Measurements from ENCODE around the gene SHKBP1. TPM values are rescaled to one million over a fixed set of nuclear protein-coding genes. Genes with fewer than 3 reads are reported as not detected.

The SHKBP1 gene
- total and polyA plus RNA-seq, 2 of the 4 experiments (the other 2 are of a cell fraction), result 15.6 to 94.0 TPM

GRCh38 chr19:40599902-40600569, 23.4 kb downstream of the SHKBP1 start:
- no peak overlapping the region for H4K91ac ChIP-seq (ENCODE audit: insufficient read depth, low read depth, low read length)
- H3K23ac ChIP-seq (ENCODE audit: low read depth, low read length), result no peak overlapping the region
- no peak overlapping the region for H4K8ac ChIP-seq (ENCODE audit: low read depth in 2 of 2, low read length in 2 of 2)
- no peak overlapping the region for H2BK120ac ChIP-seq (ENCODE audit: low read depth, low read length)
- ChIA-PET POLR2A (ENCODE audit: unreplicated experiment) (no interaction called here), CTCF (interaction anchor here (0.9 to 1.0 kb wide), 2 partner anchors 35 to 59 kb away, joined by 3 to 5 read pairs; no protein-coding TSS in a partner anchor)
- H3K4me3 ChIP-seq (ENCODE audit: insufficient read depth, low read depth, low read length), result no peak overlapping the region
- ATAC-seq (ENCODE audit: low read depth), result no peak
- WGBS, 2 experiments (ENCODE audit: extremely low coverage in 2 of 2, insufficient read length in 1 of 2), result 33% methylated on average over 14 of the region's 43 CpGs; no CpG with 5 or more reads in 1 of the 2 experiments
- intact Hi-C loops (cut with micrococcal nuclease), result loop anchor here (2.0 to 10.0 kb wide), 5 partner anchors 51 to 465 kb away; partner anchors contain the start of genes C19orf47, PLD3 and SERTAD3
- H2BK5ac ChIP-seq (ENCODE audit: low read depth, low read length, poor library complexity, severe bottlenecking), result no peak overlapping the region
- no peak overlapping the region for H3K18ac ChIP-seq (ENCODE audit: low read depth, low read length)
- no peak overlapping the region for H3K14ac ChIP-seq (replicated peaks; ENCODE audit: low read depth, low read length)
- TF ChIP-seq, protein P1, sequence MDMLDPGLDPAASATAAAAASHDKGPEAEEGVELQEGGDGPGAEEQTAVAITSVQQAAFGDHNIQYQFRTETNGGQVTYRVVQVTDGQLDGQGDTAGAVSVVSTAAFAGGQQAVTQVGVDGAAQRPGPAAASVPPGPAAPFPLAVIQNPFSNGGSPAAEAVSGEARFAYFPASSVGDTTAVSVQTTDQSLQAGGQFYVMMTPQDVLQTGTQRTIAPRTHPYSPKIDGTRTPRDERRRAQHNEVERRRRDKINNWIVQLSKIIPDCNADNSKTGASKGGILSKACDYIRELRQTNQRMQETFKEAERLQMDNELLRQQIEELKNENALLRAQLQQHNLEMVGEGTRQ (IDR thresholded peaks at IDR 0.05; ENCODE audit: low read depth, low read length), result no peak
- TF ChIP-seq RAD21 (IDR thresholded peaks at IDR 0.05; ENCODE audit: low read length) (no peak), SMC3 (IDR thresholded peaks at IDR 0.05; ENCODE audit: low read depth, low read length) (no peak), BHLHE40 (IDR thresholded peaks at IDR 0.05; ENCODE audit: low read depth, low read length) (no peak), MAZ (IDR thresholded peaks at IDR 0.05; ENCODE audit: borderline replicate concordance, low read depth, low read length) (no peak), CEBPB (IDR thresholded peaks at IDR 0.05; ENCODE audit: low read depth, low read length) (no peak), POLR2A (IDR thresholded peaks at IDR 0.05; ENCODE audit: low read depth, low read length) (no peak), FOS (IDR thresholded peaks at IDR 0.05; ENCODE audit: low read depth, low read length) (no peak), ELK1 (IDR thresholded peaks at IDR 0.05; ENCODE audit: borderline replicate concordance, low read depth, low read length) (no peak), RCOR1 (IDR thresholded peaks at IDR 0.05; ENCODE audit: insufficient replicate concordance, low read length) (no peak), NFE2L2 (IDR thresholded peaks at IDR 0.05; ENCODE audit: low read depth, low read length) (no peak), CHD1 (IDR thresholded peaks at IDR 0.05; ENCODE audit: low read depth, low read length) (no peak), RFX5 (IDR thresholded peaks at IDR 0.05; ENCODE audit: low read depth, low read length) (no peak)
- TF ChIP-seq, protein P2, sequence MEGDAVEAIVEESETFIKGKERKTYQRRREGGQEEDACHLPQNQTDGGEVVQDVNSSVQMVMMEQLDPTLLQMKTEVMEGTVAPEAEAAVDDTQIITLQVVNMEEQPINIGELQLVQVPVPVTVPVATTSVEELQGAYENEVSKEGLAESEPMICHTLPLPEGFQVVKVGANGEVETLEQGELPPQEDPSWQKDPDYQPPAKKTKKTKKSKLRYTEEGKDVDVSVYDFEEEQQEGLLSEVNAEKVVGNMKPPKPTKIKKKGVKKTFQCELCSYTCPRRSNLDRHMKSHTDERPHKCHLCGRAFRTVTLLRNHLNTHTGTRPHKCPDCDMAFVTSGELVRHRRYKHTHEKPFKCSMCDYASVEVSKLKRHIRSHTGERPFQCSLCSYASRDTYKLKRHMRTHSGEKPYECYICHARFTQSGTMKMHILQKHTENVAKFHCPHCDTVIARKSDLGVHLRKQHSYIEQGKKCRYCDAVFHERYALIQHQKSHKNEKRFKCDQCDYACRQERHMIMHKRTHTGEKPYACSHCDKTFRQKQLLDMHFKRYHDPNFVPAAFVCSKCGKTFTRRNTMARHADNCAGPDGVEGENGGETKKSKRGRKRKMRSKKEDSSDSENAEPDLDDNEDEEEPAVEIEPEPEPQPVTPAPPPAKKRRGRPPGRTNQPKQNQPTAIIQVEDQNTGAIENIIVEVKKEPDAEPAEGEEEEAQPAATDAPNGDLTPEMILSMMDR (conservative IDR thresholded peaks at IDR 0.05; ENCODE audit: low read depth, low read length), result no peak
- peaks cover 15% of the 10 kb centered on the region for H3K4me1 ChIP-seq (ENCODE audit: control insufficient read depth, insufficient read depth, low read length)
- DNase-seq, result no peak
- H3K9me3 ChIP-seq (ENCODE audit: control insufficient read depth, insufficient read depth, low read length), result no peaks in the 10 kb centered on the region
- H3K56ac ChIP-seq (ENCODE audit: extremely low read depth, insufficient read depth, low read length), result no peak overlapping the region
- H4K20me1 ChIP-seq (ENCODE audit: insufficient read depth, low read length), result peaks cover 9% of the 10 kb centered on the region; the same call in 1 of the 2 replicates
- H3K4ac ChIP-seq (ENCODE audit: low read depth, low read length), result no peak overlapping the region
- BruUV-seq (replicated peaks), result no TSS peak
- H2AK9ac ChIP-seq (replicated peaks; ENCODE audit: low read depth, low read length, poor library complexity), result no peak overlapping the region
- H3K27me3 ChIP-seq (ENCODE audit: control insufficient read depth, insufficient read depth, low read length), result no peaks in the 10 kb centered on the region
- no peaks in the 10 kb centered on the region for H3K36me3 ChIP-seq (ENCODE audit: control insufficient read depth, insufficient read depth, low read length)
- no peak overlapping the region; the same call in 1 of the 2 replicates for H3K4me2 ChIP-seq (ENCODE audit: low read depth, low read length)
- H3K9me1 ChIP-seq (ENCODE audit: insufficient read depth, low read length), result peaks cover 12% of the 10 kb centered on the region
- H4K5ac ChIP-seq (ENCODE audit: low read depth, low read length), result no peak overlapping the region
- in situ Hi-C loops (cut with MboI; ENCODE audit: low sequenced_read_pairs), result loop anchor here (5.0 to 10.0 kb wide), 2 partner anchors 63 to 295 kb away; no protein-coding TSS in a partner anchor
- H2BK15ac ChIP-seq (ENCODE audit: low read depth, low read length), result no peak overlapping the region
- H2AK5ac ChIP-seq (ENCODE audit: low read depth, low read length), result no peak overlapping the region
- H3K27ac ChIP-seq (ENCODE audit: insufficient read depth, low read length), result no peak overlapping the region
- H3K9ac ChIP-seq (ENCODE audit: low read depth, low read length), result no peak overlapping the region
- H3K79me1 ChIP-seq (ENCODE audit: low read depth in 1 of 2, low read length in 2 of 2), result peaks cover 0 to 24% of the 10 kb centered on the region in 2 experiments; a peak in 3 of 4 replicates
- no peak overlapping the region for H2AFZ ChIP-seq (replicated peaks; ENCODE audit: low read length, poor library complexity)
- no peak overlapping the region for H2BK20ac ChIP-seq (ENCODE audit: low read depth, low read length)
- dilution Hi-C loops (cut with HindIII; ENCODE audit: low sequenced_read_pairs, unreplicated experiment), result no loop called here

All from IMR-90 (cell line).